ENCODE measurements around the gene WDPCP.

WDPCP gene

DNA sequence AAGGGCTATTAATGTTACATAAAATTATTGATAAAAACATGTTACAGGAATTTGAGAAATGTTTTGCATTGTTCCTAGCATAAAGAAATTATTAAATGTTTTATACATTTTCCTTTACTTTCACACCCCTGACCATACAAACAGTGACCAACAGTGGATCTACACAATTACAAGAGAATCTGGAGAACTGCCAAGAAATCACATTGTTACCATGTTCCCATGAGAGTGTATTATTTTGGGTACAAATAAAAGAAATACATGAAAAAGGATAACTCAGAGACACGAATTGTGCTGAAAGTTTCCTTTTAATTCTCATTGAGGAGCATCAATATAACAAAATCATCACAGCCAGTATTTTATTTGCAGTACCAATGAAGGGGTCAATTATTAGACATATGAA lies 150.1 kb downstream of the WDPCP start:
- no peak for TF ChIP-seq ZFX (IDR thresholded peaks at IDR 0.05; ENCODE audit: borderline replicate concordance)
- TF ChIP-seq, protein P1, sequence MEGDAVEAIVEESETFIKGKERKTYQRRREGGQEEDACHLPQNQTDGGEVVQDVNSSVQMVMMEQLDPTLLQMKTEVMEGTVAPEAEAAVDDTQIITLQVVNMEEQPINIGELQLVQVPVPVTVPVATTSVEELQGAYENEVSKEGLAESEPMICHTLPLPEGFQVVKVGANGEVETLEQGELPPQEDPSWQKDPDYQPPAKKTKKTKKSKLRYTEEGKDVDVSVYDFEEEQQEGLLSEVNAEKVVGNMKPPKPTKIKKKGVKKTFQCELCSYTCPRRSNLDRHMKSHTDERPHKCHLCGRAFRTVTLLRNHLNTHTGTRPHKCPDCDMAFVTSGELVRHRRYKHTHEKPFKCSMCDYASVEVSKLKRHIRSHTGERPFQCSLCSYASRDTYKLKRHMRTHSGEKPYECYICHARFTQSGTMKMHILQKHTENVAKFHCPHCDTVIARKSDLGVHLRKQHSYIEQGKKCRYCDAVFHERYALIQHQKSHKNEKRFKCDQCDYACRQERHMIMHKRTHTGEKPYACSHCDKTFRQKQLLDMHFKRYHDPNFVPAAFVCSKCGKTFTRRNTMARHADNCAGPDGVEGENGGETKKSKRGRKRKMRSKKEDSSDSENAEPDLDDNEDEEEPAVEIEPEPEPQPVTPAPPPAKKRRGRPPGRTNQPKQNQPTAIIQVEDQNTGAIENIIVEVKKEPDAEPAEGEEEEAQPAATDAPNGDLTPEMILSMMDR (IDR thresholded peaks at IDR 0.05): no peak
- no peak overlapping the region for H3K27ac ChIP-seq

DNA sequence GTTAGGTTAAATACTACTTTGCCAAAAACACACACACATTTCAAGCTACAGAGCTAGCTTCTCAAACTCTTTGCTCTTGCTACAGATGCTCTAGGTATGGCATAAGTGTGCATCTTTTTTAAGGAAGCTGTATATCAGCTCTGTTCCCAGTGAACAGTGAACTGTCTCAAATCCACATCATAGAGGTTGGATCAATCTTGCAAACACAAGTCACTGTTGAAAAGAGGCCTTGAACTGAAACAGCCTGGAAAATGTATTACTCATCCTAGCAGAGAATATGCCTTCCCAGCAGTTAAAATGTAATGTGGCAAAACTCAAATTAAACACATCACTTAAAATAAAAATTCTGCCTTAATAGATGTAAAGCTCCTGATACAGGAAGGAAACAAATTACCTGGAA lies 151.8 kb downstream of the WDPCP start:
- no peak for TF ChIP-seq ZFX (IDR thresholded peaks at IDR 0.05; ENCODE audit: borderline replicate concordance)
- TF ChIP-seq, protein P1 (IDR thresholded peaks at IDR 0.05): no peak

DNA sequence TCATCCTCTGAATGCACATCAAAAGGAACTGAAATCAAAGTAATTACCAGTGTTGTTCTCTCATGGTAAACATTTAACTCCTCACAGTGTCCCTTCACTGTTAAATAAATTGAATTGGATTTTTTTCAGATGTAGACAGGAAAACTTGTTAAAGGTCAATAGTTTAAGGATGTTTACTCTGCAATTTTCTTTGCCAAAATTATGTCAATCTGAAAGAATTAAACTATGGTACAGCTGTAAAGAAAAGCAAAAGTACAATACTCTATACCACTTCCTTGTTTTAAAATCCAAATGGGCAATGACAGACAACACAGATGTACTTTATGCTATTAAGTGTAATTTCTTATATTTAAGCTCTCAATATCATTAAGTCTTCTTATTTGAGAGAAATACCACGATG lies 153.2 kb downstream of the WDPCP start:
- TF ChIP-seq, protein P1 (IDR thresholded peaks at IDR 0.05): no peak
- TF ChIP-seq ZFX (IDR thresholded peaks at IDR 0.05; ENCODE audit: borderline replicate concordance): no peak

More for the DNA sequence above, 151.8 kb downstream of the WDPCP start:
- H3K27ac ChIP-seq: no peak overlapping the region

DNA sequence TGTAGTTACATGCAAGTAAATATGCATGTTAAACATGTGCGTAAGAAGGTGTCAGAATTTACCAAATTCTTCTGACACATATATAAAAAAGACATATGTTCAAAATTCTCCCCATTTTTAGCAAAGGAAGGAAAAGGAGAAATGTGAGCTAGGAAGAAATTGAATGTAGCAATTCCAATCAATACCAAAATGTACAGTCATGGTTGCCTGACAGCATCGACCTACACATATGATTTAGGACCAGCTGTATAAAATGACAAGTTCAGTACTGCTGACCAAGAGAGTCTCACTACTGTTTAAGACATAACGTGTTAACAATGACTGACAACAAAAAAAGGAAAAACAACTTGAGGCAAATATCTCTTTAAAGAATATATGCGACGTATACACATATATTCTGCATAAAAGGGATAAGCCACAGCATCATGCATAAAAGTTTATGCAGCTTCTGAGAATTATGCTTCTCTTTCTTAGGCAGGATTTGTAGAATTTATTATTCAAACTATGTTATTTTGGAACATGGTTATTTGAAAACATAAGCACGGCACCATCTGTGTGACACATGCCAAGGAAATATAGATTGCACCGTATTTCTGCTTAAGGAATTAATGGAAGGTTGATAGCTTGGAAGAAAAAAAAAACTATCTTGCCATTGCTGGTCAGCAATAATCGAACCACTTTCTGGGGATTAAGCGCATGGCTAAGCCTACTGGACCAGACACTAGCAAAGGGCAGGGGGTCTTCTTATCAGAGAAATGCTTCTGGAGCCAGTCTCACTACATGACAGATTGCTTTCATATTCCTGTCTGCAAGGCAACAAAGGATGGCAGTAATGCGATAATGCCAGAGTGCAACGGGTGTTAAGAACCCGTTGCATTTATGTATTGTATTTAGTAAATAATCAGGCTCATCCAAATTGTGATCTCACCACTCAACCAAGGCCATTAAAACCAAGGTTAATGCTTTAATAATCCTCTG lies 154.0 kb downstream of the WDPCP start:
- TF ChIP-seq ZFX (IDR thresholded peaks at IDR 0.05; ENCODE audit: borderline replicate concordance): no peak
- TF ChIP-seq, protein P1 (IDR thresholded peaks at IDR 0.05): no peak
- H3K27ac ChIP-seq: no peak overlapping the region

More for the DNA sequence above, 153.2 kb downstream of the WDPCP start:
- H3K27ac ChIP-seq: no peak overlapping the region

DNA sequence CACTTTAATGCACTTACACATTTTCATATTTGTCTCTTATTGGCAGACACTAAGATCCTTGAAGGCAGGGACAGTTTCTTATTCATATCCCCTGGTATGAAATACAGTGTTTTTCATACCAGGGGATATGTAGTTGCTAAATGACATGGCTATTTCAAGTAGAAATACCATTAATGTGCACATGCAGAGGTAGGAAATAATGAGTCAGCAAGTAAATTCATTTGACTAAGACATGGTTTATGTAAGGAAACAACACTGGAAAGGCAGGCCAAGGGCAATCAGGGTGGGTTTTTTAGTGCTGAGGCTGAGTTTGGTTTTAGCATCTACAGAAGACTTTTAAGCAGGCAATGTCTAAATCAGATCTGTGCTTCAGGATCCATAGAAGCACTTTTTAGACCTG lies 155.9 kb downstream of the WDPCP start:
- TF ChIP-seq ZFX (IDR thresholded peaks at IDR 0.05; ENCODE audit: borderline replicate concordance): no peak
- TF ChIP-seq, protein P1 (IDR thresholded peaks at IDR 0.05): no peak
- H3K27ac ChIP-seq: no peak overlapping the region

- TF ChIP-seq, protein P1 (IDR thresholded peaks at IDR 0.05): no peak
- no peak for TF ChIP-seq ZFX (IDR thresholded peaks at IDR 0.05; ENCODE audit: borderline replicate concordance)
- no peak overlapping the region for H3K27ac ChIP-seq
Measured at GRCh38 chr2:63425606-63426005, 162.7 kb downstream of the WDPCP start.

GRCh38 chr2:63425079-63425416 lies 163.2 kb downstream of the WDPCP start:
- no peak for TF ChIP-seq ZFX (IDR thresholded peaks at IDR 0.05; ENCODE audit: borderline replicate concordance)
- TF ChIP-seq, protein P1 (IDR thresholded peaks at IDR 0.05): peak; percentile 34
- no peak overlapping the region for H3K27ac ChIP-seq

Data from 22Rv1 (cell line).